ENCODE measurements around the gene JMY. TPM values are rescaled to one million over a fixed set of nuclear protein-coding genes. Genes with fewer than 3 reads are reported as not detected.

The JMY gene
- total RNA-seq, 1 experiment from 2014 or later = 15.2 TPM

DNA sequence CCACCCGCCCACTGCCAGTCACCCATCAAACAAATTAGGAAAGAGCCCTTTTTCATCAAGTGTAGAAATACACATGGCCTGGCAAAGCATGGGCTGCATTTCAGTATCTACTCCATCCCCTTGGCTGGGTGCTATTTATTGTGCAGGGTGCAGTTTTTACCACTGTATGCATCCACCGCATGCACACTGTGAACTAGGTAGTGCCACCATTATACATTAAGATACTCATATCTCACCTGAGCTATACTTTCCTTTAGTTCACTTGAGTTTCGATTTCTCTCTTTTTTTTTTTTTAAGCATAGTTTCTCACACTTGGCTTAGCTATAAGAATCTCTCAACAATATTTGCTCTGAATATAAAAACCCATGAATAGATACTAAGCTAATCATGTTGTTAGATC is 49.4 kb downstream of the JMY start:
- H3K4ac ChIP-seq (ENCODE audit: low read depth, low read length) = no peak overlapping the region
- H3K23me2 ChIP-seq (ENCODE audit: insufficient read length, low read depth, low read length, poor library complexity, severe bottlenecking) = no peaks in the 10 kb centered on the region
- H3K14ac ChIP-seq (ENCODE audit: insufficient read depth, low read length) = no peak overlapping the region
- H3K4me2 ChIP-seq (ENCODE audit: insufficient read depth, insufficient read length, low read length) = no peak overlapping the region
- no peaks in the 10 kb centered on the region for H3K79me2 ChIP-seq (ENCODE audit: insufficient read depth, low read length)
- Mint-ChIP-seq H3K36me3 (ENCODE audit: insufficient read depth in 1 of 3, low read depth in 3 of 3) (peaks cover 8 to 31% (median 20%) of the 10 kb centered on the region in 3 experiments), H3K27me3 (ENCODE audit: low read depth) (no peaks in the 10 kb centered on the region), H3K4me3 (no peak overlapping the region), H3K4me1 (peaks cover 5 to 6% of the 10 kb centered on the region in 2 experiments), H3K27ac (no peak overlapping the region), H3K9me3 (no peaks in the 10 kb centered on the region)
- H3K27me3 ChIP-seq (ENCODE audit: insufficient read depth, low read length) = no peaks in the 10 kb centered on the region
- no peak overlapping the region for H3K56ac ChIP-seq (ENCODE audit: insufficient read length, low read depth, low read length)
- no peak overlapping the region for H2BK15ac ChIP-seq (ENCODE audit: low read depth, low read length)
- no peak overlapping the region for H2AFZ ChIP-seq (ENCODE audit: low read length)
- no peak overlapping the region for H3K9ac ChIP-seq (ENCODE audit: extremely low read depth, insufficient read length, low read length)
- H3K27ac ChIP-seq (ENCODE audit: insufficient read length, low read depth, low read length) = no peak overlapping the region
- no peaks in the 10 kb centered on the region for H3K79me1 ChIP-seq (ENCODE audit: insufficient read depth, low read depth, low read length, poor library complexity, severe bottlenecking)
- H3K4me1 ChIP-seq (ENCODE audit: insufficient read depth, low read length) = no peaks in the 10 kb centered on the region; the same call in 1 of the 2 replicates
- H3T11ph ChIP-seq (ENCODE audit: low read length) = no peak overlapping the region
- H4K91ac ChIP-seq (ENCODE audit: insufficient read length, low read depth, low read length) = no peak overlapping the region
- H4K20me1 ChIP-seq (ENCODE audit: control insufficient read depth, insufficient read depth, insufficient read length) = no peaks in the 10 kb centered on the region
- DNase-seq = no peak
- no peak overlapping the region for H2BK20ac ChIP-seq (ENCODE audit: low read depth, low read length, poor library complexity, severe bottlenecking)
- H3K18ac ChIP-seq (ENCODE audit: insufficient read length, low read depth, low read length) = no peak overlapping the region
- H2AK5ac ChIP-seq (ENCODE audit: insufficient read length, low read length) = no peak overlapping the region
- no peak overlapping the region for H3K23ac ChIP-seq (ENCODE audit: insufficient read length, low read depth, low read length)
- WGBS (ENCODE audit: extremely low coverage, insufficient read length, low lambda C conversion rate) = no CpG with 5 or more reads among the region's 3 CpGs
- TF ChIP-seq, protein P1, sequence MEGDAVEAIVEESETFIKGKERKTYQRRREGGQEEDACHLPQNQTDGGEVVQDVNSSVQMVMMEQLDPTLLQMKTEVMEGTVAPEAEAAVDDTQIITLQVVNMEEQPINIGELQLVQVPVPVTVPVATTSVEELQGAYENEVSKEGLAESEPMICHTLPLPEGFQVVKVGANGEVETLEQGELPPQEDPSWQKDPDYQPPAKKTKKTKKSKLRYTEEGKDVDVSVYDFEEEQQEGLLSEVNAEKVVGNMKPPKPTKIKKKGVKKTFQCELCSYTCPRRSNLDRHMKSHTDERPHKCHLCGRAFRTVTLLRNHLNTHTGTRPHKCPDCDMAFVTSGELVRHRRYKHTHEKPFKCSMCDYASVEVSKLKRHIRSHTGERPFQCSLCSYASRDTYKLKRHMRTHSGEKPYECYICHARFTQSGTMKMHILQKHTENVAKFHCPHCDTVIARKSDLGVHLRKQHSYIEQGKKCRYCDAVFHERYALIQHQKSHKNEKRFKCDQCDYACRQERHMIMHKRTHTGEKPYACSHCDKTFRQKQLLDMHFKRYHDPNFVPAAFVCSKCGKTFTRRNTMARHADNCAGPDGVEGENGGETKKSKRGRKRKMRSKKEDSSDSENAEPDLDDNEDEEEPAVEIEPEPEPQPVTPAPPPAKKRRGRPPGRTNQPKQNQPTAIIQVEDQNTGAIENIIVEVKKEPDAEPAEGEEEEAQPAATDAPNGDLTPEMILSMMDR (conservative IDR thresholded peaks at IDR 0.05) = no peak
- H2BK5ac ChIP-seq (ENCODE audit: insufficient read length, low read length) = no peak overlapping the region
- no peaks in the 10 kb centered on the region for H3K9me3 ChIP-seq (ENCODE audit: control insufficient read depth, low read depth, low read length)
- no peak overlapping the region for H4K8ac ChIP-seq (replicated peaks; ENCODE audit: insufficient read length, low read depth, low read length)
- no peak overlapping the region for H2BK120ac ChIP-seq (ENCODE audit: low read depth, low read length, poor library complexity, severe bottlenecking)
- no peak overlapping the region for H2BK12ac ChIP-seq (ENCODE audit: insufficient read length, low read depth, low read length)
- H4K5ac ChIP-seq (ENCODE audit: insufficient read length, low read depth, low read length) = no peak overlapping the region
